GM04504 (cell line): ENCODE data around the gene SLC45A3.
"Not testable (repeated sequence)": the region's sequence is repeated elsewhere in the genome, so short reads cannot be mapped to it uniquely, and the experiment has no call there.

ENCODE experiments used
- DNase-seq: peaks from one replicate; pipeline ENCODE4 v3.0.0-alpha.2; 2012; ENCODE audit warnings: low read depth

The SLC45A3 gene

GRCh38 chr1:205637854-205638468, 42.3 kb downstream of the SLC45A3 start:
- no peak for DNase-seq

GRCh38 chr1:205636732-205637131, 43.6 kb downstream of the SLC45A3 start:
- DNase-seq = no peak

- not testable (repeated sequence) for DNase-seq
Observed at GRCh38 chr1:205636138-205636530, 44.2 kb downstream of the SLC45A3 start.

- DNase-seq = no peak
Observed at GRCh38 chr1:205633421-205633976, 46.8 kb downstream of the SLC45A3 start.

- no peak for DNase-seq
Observed at GRCh38 chr1:205632669-205633169, 47.6 kb downstream of the SLC45A3 start.

- peak; percentile 94 for DNase-seq
Observed at GRCh38 chr1:205631768-205632668, 48.3 kb downstream of the SLC45A3 start, which contains the start of gene ELK4. Gene ELK4 (minus strand): TSS chr1:205632011. CDS start chr1:205623882, 8,129 bp downstream.

- DNase-seq = peak; percentile 33
Observed at GRCh38 chr1:205631010-205631767, 49.1 kb downstream of the SLC45A3 start.

- no peak for DNase-seq
Observed at GRCh38 chr1:205630651-205631009, 49.7 kb downstream of the SLC45A3 start.

- DNase-seq = peak; percentile 20
Observed at GRCh38 chr1:205630241-205630640, 50.1 kb downstream of the SLC45A3 start.

GRCh38 chr1:205629751-205630150, 50.6 kb downstream of the SLC45A3 start:
- no peak for DNase-seq

GRCh38 chr1:205627956-205628355, 52.4 kb downstream of the SLC45A3 start:
- DNase-seq = no peak

- DNase-seq = no peak
Observed at GRCh38 chr1:205626216-205626615, 54.1 kb downstream of the SLC45A3 start.

GRCh38 chr1:205623646-205624045, 56.7 kb downstream of the SLC45A3 start:
- DNase-seq = no peak

- DNase-seq = no peak
Observed at GRCh38 chr1:205620269-205620668, 60.0 kb downstream of the SLC45A3 start.

- DNase-seq = no peak
Observed at GRCh38 chr1:205619376-205619775, 60.9 kb downstream of the SLC45A3 start.

- DNase-seq = no peak
Observed at GRCh38 chr1:205616563-205617293, 63.6 kb downstream of the SLC45A3 start.

- DNase-seq = no peak
Observed at GRCh38 chr1:205615789-205616188, 64.5 kb downstream of the SLC45A3 start.

- no peak for DNase-seq
Observed at GRCh38 chr1:205613854-205614412, 66.4 kb downstream of the SLC45A3 start.

GRCh38 chr1:205612556-205612955, 67.8 kb downstream of the SLC45A3 start:
- DNase-seq = no peak

- no peak for DNase-seq
Observed at GRCh38 chr1:205612104-205612503, 68.2 kb downstream of the SLC45A3 start.

GRCh38 chr1:205610901-205611466, 69.3 kb downstream of the SLC45A3 start:
- DNase-seq = no peak
